GM12873 (cell line): ENCODE data around the gene ADCY4.

Experiments used
- CTCF ChIP-seq: IDR thresholded peaks from 2 replicates; pipeline ENCODE4 v1.5.1; 2012; ENCODE audit warnings: low read depth, mild to moderate bottlenecking, moderate library complexity, low read length, control low read depth; ENCODE audit not compliant: insufficient read depth; ENCODE audit errors: missing control alignments

Gene ADCY4

GRCh38 chr14:24286996-24287395 is 47.9 kb downstream of the ADCY4 start:
- no peak for TF ChIP-seq CTCF

- no peak for TF ChIP-seq CTCF
These were observed 49.5 kb downstream of the ADCY4 start for GRCh38 chr14:24285351-24285750.

GRCh38 chr14:24284501-24285035 is 50.3 kb downstream of the ADCY4 start:
- no peak for TF ChIP-seq CTCF

- TF ChIP-seq CTCF: no peak
These were observed 50.9 kb downstream of the ADCY4 start for GRCh38 chr14:24283796-24284460.

- no peak for TF ChIP-seq CTCF
These were observed 52.1 kb downstream of the ADCY4 start for GRCh38 chr14:24282736-24283135.

- TF ChIP-seq CTCF: no peak
These were observed 53.2 kb downstream of the ADCY4 start for GRCh38 chr14:24281636-24282035.

- TF ChIP-seq CTCF: no peak
These were observed 53.9 kb downstream of the ADCY4 start for GRCh38 chr14:24280797-24281460.
